ENCODE results near the gene FANCM.

DNA sequence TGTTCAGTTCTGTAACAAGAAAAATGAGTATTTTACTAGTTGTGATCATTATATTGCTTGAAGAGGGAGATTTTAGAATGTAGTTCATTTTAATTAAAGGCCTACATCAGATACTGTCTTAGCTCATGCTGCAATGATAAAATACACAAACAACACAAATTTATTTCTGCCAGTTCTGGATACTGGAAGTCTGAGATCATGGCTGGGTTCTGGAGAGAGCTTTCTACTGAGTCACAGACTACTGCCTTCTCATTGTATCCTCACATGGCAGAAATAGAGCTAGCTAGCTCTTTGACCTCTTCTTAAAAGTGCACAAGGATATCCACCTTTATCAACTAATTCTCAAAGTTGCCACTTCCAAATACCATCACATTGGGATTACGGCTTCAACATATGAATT is 63.5 kb downstream of the FANCM start:
- TF ChIP-seq, protein P1, sequence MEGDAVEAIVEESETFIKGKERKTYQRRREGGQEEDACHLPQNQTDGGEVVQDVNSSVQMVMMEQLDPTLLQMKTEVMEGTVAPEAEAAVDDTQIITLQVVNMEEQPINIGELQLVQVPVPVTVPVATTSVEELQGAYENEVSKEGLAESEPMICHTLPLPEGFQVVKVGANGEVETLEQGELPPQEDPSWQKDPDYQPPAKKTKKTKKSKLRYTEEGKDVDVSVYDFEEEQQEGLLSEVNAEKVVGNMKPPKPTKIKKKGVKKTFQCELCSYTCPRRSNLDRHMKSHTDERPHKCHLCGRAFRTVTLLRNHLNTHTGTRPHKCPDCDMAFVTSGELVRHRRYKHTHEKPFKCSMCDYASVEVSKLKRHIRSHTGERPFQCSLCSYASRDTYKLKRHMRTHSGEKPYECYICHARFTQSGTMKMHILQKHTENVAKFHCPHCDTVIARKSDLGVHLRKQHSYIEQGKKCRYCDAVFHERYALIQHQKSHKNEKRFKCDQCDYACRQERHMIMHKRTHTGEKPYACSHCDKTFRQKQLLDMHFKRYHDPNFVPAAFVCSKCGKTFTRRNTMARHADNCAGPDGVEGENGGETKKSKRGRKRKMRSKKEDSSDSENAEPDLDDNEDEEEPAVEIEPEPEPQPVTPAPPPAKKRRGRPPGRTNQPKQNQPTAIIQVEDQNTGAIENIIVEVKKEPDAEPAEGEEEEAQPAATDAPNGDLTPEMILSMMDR (IDR thresholded peaks at IDR 0.05): no peak
- TF ChIP-seq POLR2A (IDR thresholded peaks at IDR 0.05): no peak
- TF ChIP-seq EP300 (IDR thresholded peaks at IDR 0.05): no peak

Measured in suprapubic skin (tissue), 3 donors.